ENCODE measurements around the gene ADAD2.

GRCh38 chr16:84155771-84156170 is 35.2 kb upstream of the ADAD2 start:
- TF ChIP-seq EZH2 (IDR thresholded peaks at IDR 0.05; ENCODE audit: insufficient read depth, low read length) (no peak), CTCF (IDR thresholded peaks at IDR 0.05; ENCODE audit: insufficient read depth, low read depth, low read length) (no peak)

Measured in astrocyte (in vitro differentiated cells and primary cell).